H54 (cell line): ENCODE data around the gene ASCC2.

Source experiments
- DNase-seq: peaks from one replicate; pipeline ENCODE4 v3.0.0; 2011; ENCODE audit warnings: low spot score, mixed read lengths; ENCODE audit not compliant: insufficient read length
- FAIRE-seq: peaks from 3 replicates; lab custom pipeline; 2011; peaks lifted over from hg19 to GRCh38; lab: Jason Lieb, UNC
- POLR2A ChIP-seq: IDR thresholded peaks from 2 replicates; pipeline ENCODE4 v1.6.1; 2011; ENCODE audit warnings: low read depth, mild to moderate bottlenecking, low read length

ASCC2 gene

GRCh38 chr22:29798318-29798717 lies 39.8 kb downstream of the ASCC2 start:
- FAIRE-seq = no peak
- no peak for TF ChIP-seq POLR2A
- no peak for DNase-seq

- TF ChIP-seq POLR2A = no peak
- DNase-seq = no peak
- no peak for FAIRE-seq
Observed at GRCh38 chr22:29797351-29797750, 40.7 kb downstream of the ASCC2 start.

- no peak for TF ChIP-seq POLR2A
- FAIRE-seq (no peak), DNase-seq (no peak)
Observed at GRCh38 chr22:29795663-29796062, 42.4 kb downstream of the ASCC2 start.

GRCh38 chr22:29793396-29793795 lies 44.7 kb downstream of the ASCC2 start:
- DNase-seq (no peak), FAIRE-seq (no peak)
- TF ChIP-seq POLR2A = no peak

- no peak for DNase-seq
- no peak for TF ChIP-seq POLR2A
- no peak for FAIRE-seq
Observed at GRCh38 chr22:29790061-29790460, 48.0 kb downstream of the ASCC2 start.

GRCh38 chr22:29788339-29789279 lies 49.5 kb downstream of the ASCC2 start:
- no peak for DNase-seq
- no peak for TF ChIP-seq POLR2A
- no peak for FAIRE-seq

- DNase-seq (no peak), FAIRE-seq (no peak)
- TF ChIP-seq POLR2A = no peak
Observed at GRCh38 chr22:29787371-29787980, 50.6 kb downstream of the ASCC2 start.

- FAIRE-seq (no peak), DNase-seq (no peak)
- TF ChIP-seq POLR2A = no peak
Observed at GRCh38 chr22:29786031-29786430, 52.0 kb downstream of the ASCC2 start.

- DNase-seq (no peak), FAIRE-seq (no peak)
- no peak for TF ChIP-seq POLR2A
Observed at GRCh38 chr22:29784451-29785361, 53.4 kb downstream of the ASCC2 start.

GRCh38 chr22:29782061-29782845 lies 55.8 kb downstream of the ASCC2 start:
- DNase-seq = no peak

GRCh38 chr22:29780748-29781676 lies 57.1 kb downstream of the ASCC2 start:
- FAIRE-seq (peak; percentile 57), DNase-seq (peak; percentile 61)
- TF ChIP-seq POLR2A = no peak

More at GRCh38 chr22:29782061-29782845, 55.8 kb downstream of the ASCC2 start:
- TF ChIP-seq POLR2A = no peak
- no peak for FAIRE-seq

- no peak for DNase-seq
- no peak for FAIRE-seq
Observed at GRCh38 chr22:29780220-29780619, 57.9 kb downstream of the ASCC2 start.

More at GRCh38 chr22:29780220-29780619, 57.9 kb downstream of the ASCC2 start:
- no peak for TF ChIP-seq POLR2A
